ENCODE results near the gene CLDND2. TPM values are rescaled to one million over a fixed set of nuclear protein-coding genes. Genes with fewer than 3 reads are reported as not detected.

CLDND2 gene
- total RNA-seq, 2 donors from 2014 or later: not detected

DNA sequence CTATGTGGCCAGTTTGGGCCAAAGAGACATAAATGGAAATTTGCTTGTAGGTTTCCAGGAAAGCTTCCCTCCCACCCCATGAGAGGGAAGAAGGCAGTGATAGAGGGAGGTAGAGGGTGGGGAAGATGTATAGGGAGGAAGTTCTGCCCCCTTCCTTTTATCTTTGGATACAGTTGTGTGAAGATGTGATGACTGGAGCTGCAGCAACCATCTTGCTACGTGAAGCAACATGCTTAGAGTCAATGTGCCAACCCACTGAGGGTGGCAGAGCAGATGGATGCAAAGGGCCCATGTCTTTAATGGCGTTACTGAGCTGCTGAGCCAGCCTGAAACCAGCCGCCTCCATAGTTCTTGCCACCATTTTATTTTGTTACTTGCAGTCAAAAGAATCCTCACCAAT is 37.6 kb downstream of the CLDND2 start:
- intact Hi-C loops (cut with DNase I): no loop called here
- no peak for TF ChIP-seq POLR2A (IDR thresholded peaks at IDR 0.05)
- TF ChIP-seq, protein P1, sequence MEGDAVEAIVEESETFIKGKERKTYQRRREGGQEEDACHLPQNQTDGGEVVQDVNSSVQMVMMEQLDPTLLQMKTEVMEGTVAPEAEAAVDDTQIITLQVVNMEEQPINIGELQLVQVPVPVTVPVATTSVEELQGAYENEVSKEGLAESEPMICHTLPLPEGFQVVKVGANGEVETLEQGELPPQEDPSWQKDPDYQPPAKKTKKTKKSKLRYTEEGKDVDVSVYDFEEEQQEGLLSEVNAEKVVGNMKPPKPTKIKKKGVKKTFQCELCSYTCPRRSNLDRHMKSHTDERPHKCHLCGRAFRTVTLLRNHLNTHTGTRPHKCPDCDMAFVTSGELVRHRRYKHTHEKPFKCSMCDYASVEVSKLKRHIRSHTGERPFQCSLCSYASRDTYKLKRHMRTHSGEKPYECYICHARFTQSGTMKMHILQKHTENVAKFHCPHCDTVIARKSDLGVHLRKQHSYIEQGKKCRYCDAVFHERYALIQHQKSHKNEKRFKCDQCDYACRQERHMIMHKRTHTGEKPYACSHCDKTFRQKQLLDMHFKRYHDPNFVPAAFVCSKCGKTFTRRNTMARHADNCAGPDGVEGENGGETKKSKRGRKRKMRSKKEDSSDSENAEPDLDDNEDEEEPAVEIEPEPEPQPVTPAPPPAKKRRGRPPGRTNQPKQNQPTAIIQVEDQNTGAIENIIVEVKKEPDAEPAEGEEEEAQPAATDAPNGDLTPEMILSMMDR (IDR thresholded peaks at IDR 0.05): no peak

DNA sequence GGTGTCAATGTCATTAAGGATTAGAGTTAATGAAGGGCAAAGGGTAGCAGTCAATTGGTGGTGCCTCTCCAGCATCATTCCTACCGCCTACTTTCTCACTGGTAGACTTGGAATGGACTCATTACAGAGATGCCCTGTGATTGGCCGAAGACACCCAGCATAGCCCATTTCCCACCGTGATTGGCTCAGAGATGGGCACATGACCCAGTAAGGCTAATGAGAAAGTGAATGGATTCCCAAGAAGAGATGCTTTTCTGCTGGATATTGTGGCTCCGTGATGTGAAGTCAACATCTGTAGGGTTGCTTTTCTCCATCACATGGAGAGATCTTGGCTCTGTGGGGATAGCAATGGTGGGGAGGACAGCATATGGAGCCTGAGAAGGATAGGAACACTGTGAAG is 38.4 kb downstream of the CLDND2 start:
- H3K27ac ChIP-seq: no peak overlapping the region
- H3K36me3 ChIP-seq (replicated peaks in 1 of 2; ENCODE audit: insufficient read depth in 1 of 2, low read depth in 2 of 2): no peaks in the 10 kb centered on the region
- WGBS, 2 donors: 78 to 91% methylated on average over 4 of the region's 4 CpGs
- TF ChIP-seq, protein P1 (IDR thresholded peaks at IDR 0.05): no peak
- TF ChIP-seq POLR2A (IDR thresholded peaks at IDR 0.05): no peak
- H3K9me3 ChIP-seq: no peaks in the 10 kb centered on the region
- peaks cover 0 to 23% of the 10 kb centered on the region in 2 donors for H3K27me3 ChIP-seq
- DNase-seq (no peak), ATAC-seq (no peak)
- intact Hi-C loops (cut with DNase I): no loop called here
- H3K4me1 ChIP-seq: peaks cover 8% of the 10 kb centered on the region
- no peak overlapping the region for H3K4me3 ChIP-seq

More for the DNA sequence above, 37.6 kb downstream of the CLDND2 start:
- WGBS, 2 donors: 65 to 69% methylated on average over 3 of the region's 3 CpGs
- peaks cover 0 to 18% of the 10 kb centered on the region in 2 donors for H3K27me3 ChIP-seq
- no peaks in the 10 kb centered on the region for H3K9me3 ChIP-seq
- ATAC-seq (no peak), DNase-seq (no peak)
- no peak overlapping the region for H3K4me3 ChIP-seq
- no peak overlapping the region for H3K27ac ChIP-seq
- no peaks in the 10 kb centered on the region for H3K36me3 ChIP-seq (replicated peaks in 1 of 2; ENCODE audit: insufficient read depth in 1 of 2, low read depth in 2 of 2)
- peaks cover 8% of the 10 kb centered on the region for H3K4me1 ChIP-seq

DNA sequence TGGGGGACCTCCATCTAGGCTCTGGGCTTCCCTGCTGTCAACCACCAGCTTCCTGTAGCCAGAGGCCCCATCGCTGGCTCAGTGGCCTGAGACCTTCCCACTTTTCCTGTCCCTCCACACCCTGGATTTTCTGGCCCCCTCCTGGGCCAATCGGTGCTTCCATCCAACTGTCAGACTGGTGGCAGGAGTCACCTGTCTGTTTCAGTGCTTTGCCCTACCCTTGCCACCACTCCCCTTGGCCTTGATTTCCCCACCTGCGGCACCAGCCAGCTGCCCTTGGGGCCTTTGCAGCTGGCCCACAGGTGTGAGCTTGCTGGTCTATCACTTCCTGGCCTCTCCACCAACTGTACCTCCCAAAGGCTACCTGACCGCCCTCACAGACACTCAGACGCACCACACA is 39.4 kb downstream of the CLDND2 start:
- H3K27me3 ChIP-seq: peaks cover 0 to 23% of the 10 kb centered on the region in 2 donors
- H3K36me3 ChIP-seq (replicated peaks in 1 of 2; ENCODE audit: insufficient read depth in 1 of 2, low read depth in 2 of 2): no peaks in the 10 kb centered on the region
- TF ChIP-seq, protein P1 (IDR thresholded peaks at IDR 0.05): no peak
- no peak for TF ChIP-seq POLR2A (IDR thresholded peaks at IDR 0.05)
- peaks cover 8% of the 10 kb centered on the region for H3K4me1 ChIP-seq
- H3K27ac ChIP-seq: no peak overlapping the region
- no peak for ATAC-seq
- 72 to 78% methylated on average over 5 of the region's 5 CpGs for WGBS, 2 donors
- DNase-seq: no peak
- H3K9me3 ChIP-seq: no peaks in the 10 kb centered on the region
- intact Hi-C loops (cut with DNase I): no loop called here
- no peak overlapping the region for H3K4me3 ChIP-seq

DNA sequence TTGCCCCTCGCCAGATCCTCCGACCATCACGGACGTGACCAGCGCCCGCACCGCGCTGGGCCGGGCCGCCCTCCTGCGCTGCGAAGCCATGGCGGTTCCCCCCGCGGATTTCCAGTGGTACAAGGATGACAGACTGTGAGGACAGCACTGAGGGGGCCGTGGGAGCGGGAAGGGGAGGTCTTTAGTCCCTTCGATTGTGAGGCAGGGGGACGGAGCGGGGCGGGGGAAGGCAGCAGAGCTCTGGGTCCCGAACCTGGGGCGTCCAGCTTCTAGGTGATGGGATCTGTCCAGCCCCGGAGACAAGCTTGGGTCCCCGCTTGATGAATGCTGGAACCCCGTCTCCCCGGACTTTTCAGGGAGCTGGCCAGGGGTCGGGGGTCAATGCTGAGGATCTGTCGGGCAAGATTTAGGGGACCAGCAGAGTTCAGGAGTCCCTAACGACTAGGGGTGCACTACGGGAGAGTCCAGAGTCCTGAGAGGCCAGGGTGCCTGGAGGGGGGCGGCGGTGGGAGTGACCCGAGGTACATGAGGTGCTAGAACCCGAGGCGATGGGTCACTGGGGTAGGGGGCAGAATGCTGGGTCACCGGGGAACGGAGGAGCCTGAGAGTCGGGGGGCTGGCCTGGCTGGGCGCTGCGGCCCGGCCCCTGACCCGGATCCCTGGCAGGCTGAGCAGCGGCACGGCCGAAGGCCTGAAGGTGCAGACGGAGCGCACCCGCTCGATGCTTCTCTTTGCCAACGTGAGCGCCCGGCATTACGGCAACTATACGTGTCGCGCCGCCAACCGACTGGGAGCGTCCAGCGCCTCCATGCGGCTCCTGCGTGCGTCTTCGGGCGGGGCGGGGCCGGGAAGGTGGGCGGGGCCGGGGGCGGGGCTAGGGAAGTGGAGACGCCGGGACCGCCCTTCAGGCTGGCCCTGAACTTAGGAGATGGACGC is 41.5 kb downstream of the CLDND2 start:
- Histone ChIP-seq H3K4me1 (peaks cover 8% of the 10 kb centered on the region), H3K4me3 (no peak overlapping the region), H3K27me3 (peaks cover 0 to 23% of the 10 kb centered on the region in 2 donors), H3K9me3 (no peaks in the 10 kb centered on the region), H3K27ac (no peak overlapping the region), H3K36me3 (replicated peaks in 1 of 2; ENCODE audit: insufficient read depth in 1 of 2, low read depth in 2 of 2) (no peaks in the 10 kb centered on the region)
- WGBS, 2 donors: 1 to 3% methylated on average over 21 to 75 of the region's 75 CpGs
- no peak for TF ChIP-seq POLR2A (IDR thresholded peaks at IDR 0.05)
- TF ChIP-seq, protein P1 (IDR thresholded peaks at IDR 0.05): no peak
- intact Hi-C loops (cut with DNase I): no loop called here
- ATAC-seq: peak; percentile 15
- peak in 2 of 4 donors; percentile 40 to 44 for DNase-seq
